GM21619 (cell line): ENCODE measurements around the gene PLCB4.

ENCODE experiments used
- ATAC-seq: cut with Tn5 transposase; IDR thresholded peaks from one replicate; pipeline ENCODE4 v1.9.1; 2021; ENCODE audit not compliant: unreplicated experiment

Gene PLCB4

DNA sequence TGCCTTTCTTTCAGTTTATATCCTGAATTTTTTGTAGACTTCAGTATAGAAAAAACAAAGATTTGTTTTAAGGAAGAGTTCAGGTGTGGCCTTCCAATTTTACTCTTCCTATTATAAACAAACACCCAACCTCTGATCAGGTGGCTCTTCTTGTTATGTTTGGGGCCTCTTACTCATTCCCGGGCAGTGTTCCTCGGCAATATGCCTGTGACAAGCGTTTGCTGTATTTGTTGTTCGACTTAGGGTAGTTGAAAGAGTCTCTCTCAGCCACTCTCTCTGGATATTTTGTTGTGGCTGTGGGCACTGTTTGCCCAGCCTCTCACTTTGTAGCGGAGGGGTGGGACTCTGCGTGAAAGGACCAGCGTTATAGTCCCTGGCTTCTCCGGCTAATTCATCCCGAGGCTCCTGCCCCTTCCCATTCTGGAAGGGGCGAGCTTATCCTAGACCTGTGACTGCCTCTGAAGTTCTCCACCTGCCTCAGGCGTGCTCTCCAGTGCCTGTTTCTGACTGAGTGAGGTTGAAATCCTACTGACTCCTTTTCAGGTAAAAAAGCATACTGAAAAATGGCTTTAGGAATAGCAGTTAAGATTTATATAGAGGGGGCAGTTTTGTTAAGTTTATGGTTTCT is 97.4 kb downstream of the PLCB4 start:
- no peak for ATAC-seq

DNA sequence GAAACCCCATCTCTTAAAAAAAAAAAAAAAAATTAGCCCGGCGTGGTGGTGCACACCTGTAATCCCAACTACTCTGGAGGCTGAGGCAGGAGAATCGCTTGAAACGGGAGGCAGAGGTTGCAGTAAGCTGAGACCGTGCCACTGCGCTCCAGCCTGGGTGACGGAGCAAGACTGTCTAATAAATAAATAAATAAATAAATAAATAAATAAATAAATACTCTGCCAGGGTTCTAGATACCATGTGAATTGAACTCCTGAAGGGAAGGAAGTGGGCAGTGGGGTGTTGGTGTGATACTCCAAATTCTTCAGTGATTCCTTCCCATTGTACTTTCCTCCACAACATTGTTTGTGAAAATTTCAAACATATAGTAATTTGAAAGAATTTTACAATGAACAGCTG is 100.5 kb downstream of the PLCB4 start:
- no peak for ATAC-seq

DNA sequence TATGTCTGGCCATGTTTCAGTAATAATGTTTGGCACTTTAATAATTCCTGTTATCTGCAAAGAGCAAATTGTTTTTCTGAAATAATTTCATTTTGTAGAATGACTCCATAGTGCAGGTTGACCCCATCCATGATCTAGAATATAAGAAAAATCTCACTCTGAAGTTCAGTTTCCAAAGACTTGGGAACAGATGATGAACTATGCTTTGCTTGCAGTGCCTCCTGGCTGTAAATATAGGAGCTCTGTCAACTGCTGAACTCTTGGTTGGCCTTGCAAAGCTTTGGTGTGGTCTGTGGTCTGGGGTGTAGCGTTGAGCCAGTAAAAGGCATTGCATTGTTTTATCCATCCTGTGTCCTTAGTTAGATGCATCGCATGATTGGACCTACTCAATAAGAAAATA is 104.0 kb downstream of the PLCB4 start:
- ATAC-seq, result no peak

DNA sequence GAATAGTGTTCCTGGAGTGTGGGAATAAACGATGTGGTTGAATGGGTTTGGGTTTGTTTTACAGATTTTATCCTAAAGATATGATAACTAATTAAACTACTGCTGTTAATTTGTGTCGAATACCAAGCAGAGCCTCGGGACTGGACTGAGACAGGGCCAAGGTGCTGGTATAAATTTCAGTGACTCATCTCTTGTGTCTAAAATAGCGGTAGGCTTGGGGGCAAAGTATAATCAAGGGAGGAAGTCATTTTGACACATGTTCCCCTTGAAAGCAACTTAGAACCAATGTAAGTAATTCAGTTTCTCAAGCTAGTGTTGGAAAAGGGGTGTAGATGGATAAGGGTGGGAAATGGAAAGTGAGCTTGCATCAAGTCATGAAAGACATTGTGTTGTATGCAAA is 108.4 kb downstream of the PLCB4 start:
- ATAC-seq, result no peak

DNA sequence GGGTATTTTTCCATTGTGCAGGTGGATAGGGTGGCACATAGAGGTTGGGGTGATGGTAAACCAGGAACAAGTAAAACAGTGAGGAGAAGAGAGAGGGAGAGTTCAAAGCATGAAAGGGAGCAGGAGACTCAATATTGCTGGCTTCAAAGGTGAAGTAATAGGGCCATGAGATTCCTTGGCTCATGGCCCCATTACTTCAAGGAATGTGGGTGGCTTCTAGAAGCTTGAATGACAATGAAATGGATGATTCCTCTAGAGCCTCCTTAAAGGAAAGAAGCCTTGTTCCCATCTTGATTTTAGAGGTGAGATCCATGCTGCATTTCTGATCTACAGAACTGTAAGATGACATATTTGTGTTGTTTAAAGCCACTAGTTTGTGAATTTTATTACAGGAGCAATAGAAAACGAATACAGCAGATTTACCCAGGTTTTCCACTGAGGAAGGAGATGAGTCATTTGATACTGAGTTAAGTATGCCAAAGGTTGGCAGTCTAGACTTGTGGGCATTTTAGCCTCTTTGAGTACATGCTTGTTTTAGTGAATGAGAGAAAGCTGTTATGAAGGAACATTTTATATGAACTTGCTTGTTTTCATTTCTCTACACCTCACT is 110.4 kb downstream of the PLCB4 start:
- no peak for ATAC-seq

DNA sequence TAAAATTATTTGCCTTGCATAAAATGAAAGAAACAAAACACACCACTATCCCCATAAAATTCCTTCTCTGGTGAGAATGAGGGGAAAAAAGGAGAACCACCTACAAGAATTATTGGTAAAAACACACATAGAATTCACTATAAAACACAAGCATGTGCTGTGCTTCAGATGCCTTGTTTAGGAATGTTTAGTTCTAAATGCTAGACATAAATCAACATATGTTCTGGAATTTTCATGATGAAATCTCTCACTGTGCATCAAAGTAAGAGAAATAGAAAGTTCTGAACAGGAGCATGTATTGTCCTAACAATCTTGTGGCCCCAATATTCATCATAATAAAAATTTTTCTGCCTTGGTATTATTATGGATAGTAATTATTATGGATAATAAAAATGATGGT is 111.0 kb downstream of the PLCB4 start:
- no peak for ATAC-seq

DNA sequence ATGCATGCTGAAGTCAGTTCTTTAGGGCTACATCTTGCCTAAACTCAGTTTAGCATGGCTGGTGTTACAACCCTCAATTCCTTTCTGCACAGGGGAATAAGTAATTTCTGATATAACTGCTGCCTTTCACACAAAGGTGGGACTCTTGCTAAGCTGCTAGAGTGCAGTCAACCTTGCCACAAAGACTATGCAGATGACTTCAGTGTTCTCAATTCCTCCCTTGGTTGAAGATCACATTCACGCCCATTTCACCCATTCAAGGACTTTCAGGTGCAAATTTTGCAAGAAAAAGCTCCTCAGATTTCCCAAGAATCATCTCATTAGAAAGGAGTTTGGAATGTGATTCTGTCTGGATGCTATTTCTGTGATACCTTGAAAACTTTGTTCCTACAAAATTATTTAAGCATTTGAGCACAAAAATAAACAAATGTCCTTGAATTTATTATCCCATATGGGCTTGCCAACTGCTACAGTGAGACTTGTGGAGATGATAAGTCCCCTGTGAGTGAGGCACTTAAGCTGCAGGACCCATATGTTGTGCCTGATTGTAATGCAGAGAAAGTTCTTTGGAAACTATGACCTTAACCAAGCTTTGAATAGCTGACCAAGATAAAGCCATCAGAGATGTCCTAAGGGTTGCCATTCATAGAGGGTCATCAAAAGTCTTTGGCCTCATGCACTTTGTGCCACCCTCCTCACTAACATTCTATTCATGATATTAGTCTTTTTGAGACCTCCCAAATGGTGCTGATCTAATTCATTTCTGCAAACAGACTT is 111.8 kb downstream of the PLCB4 start:
- no peak for ATAC-seq

DNA sequence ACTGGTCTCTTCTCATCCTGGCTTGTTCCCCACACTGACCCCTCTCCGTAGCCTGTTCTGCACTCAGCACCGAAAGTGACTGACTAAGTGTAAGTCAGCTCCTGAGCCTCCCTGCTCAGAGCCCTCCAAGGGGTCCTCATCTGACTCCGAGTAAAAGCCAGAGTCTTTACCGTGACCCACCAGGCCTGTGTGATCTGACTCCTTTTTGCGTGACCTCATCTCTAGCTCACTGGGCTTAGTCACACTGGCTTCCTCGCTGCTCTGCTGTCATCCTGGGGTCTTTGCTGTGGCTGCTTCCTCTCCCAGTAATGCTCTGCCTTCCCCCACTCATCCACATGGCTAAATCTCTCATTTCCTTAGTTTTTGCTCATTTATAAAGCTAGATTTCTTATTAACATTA is 116.6 kb downstream of the PLCB4 start:
- no peak for ATAC-seq

DNA sequence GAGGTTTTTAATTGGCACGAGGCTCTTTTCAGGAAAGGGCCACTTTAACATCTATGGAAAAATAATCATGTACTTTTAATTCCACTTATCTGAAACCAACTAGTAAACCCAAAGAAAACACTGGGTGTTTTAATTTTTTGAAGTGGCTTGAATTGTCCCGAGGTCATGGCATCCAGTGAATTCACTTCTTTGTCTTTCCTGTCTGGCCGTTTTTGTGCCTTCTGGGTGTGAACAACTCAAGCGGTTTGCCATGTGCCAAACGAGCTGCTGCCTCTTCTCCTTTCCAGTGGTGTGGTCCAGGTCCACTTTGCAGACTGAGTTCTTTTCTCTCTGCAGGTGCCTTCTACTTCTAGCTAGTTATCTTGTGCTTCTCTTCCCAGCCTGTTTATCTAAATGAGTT is 117.5 kb downstream of the PLCB4 start:
- no peak for ATAC-seq

DNA sequence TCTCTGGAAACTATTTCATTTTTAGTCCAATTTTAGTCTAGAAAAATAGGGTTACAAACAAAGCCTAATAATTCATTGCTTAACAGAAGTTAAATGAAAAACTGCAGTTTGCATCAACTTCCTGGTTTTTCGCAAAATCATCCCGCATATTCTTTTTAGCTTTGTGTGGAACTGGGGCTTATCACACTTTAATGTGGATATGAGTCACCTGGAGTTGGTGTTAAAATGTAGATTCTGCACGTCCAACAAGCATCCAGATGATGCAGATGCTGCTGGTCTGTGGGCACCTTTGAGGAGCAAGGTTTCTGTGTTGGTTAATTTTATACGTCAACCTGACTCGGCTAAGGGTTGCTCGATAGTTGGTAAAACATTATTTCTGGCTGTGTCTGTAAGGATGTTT is 126.1 kb downstream of the PLCB4 start:
- ATAC-seq, result no peak

DNA sequence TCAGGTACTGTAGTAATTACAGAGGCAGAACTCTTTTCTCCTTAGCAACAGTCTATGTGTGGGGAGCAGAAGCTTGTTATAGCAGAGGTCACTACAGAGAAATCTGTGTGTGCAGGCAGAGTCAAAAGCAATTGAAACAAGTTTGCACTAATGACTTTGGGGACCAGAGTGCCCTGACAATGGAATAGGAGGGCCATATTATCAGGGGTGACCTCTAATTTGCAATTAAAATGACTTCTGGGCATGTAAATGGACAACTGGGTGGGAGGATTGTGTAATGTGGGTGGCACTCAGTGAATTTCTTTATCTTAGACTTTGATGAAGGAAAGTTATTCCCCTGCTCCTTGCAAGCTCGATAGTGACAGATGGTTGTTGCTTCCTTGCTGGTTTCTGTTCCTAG is 127.2 kb downstream of the PLCB4 start:
- no peak for ATAC-seq

DNA sequence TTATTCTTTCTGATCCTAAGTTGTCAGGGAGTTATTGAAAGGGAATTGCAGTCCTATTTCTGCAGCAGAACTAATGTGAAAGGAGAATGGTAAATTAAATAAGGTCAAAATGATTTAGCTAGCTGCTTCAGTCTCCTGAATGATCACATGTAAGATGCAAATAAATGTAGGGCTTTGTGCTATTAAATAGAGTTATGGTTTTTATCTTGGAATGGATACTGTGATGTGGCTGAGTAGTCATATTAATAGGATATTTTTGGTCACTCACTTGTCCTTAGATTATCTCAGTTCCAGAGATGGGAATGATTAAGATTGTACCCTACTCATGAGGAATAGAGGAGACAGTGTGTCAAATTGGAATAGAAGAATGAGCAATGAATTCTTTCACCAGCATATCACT is 129.6 kb downstream of the PLCB4 start:
- ATAC-seq, result no peak

DNA sequence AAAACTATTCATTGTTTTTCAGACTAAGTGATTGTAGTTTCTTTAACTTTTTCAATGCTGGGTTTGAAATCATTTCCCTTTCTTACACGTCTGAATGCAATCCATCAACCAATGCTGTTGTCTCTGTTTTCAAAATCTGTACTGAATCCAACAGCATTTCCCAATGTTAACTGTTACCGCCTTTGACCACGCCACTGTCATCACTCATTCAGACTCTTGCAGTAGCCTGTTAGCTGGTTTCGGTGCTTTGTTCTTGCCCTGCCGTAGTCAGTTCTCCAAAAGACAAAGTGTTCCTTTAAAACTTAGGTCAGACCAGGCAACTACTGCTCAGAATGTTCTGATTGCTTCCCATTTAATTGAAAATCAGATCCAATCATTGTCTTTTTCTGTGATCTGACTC is 131.3 kb downstream of the PLCB4 start:
- ATAC-seq, result no peak

DNA sequence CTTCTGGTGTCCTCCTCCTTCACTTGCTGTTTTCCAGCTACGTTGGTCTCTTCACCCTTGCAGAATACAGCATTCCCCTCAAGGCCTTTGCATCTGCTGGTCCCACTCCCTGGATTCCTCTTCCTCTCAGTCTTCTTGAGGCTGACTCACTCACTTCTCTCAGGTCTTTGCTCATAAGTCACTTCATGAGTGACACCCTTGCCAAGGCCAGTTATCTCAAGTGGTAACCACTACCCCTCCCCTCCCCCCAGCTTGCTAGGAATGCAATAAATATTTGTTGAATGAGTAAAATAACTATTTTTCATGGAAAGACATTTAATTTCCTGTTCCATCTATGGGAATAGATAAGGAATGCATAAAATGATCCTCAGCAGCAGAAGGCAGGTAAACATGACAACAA is 131.7 kb downstream of the PLCB4 start:
- ATAC-seq, result no peak

DNA sequence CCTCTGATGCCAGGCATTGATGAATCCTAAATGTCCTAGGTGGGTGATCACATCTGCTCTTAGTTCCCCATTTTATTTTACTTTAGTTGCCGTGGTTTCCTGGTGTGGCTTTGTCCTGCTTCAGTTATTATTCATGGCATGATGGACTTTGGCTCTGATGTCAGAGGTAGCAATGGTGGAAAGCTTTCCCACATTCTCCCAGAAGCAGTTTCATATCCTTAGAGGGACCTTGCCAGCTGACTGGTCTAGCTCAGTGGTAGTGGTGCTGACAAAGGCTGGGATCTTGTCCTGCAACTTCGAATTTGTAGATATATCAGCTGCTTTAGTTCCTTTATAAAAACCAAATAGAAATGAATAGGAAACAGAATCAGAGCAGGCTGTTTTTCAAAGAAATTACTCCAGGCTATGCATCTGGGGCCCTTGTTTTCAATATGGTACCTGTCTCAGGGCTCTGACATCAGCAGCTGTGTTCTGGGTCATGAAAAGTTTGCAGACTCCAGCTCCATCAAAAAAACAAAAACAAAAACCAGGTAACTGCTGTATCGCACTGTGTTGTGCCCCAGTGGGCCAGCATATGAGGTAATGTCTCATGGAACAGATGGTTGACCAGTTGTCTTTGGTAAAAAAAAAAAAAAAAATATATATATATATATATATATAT is 133.7 kb downstream of the PLCB4 start:
- ATAC-seq, result no peak

DNA sequence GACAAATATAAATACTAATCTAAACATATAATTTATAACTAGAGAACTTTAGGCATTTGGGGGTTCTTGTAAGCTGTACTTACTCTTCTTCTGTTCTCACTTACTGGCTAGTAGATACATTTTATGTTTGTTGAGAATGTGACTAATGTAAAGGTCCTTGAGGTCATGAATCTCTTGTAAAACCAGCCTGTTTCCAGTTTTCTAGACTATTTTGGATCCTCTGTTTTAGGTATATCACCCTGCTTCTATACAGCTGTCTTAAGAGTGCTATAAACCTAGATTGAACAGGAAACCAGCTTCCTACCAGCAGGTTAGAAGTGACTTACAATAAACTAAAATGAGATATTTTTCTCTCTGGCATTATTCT is 134.2 kb downstream of the PLCB4 start:
- no peak for ATAC-seq

DNA sequence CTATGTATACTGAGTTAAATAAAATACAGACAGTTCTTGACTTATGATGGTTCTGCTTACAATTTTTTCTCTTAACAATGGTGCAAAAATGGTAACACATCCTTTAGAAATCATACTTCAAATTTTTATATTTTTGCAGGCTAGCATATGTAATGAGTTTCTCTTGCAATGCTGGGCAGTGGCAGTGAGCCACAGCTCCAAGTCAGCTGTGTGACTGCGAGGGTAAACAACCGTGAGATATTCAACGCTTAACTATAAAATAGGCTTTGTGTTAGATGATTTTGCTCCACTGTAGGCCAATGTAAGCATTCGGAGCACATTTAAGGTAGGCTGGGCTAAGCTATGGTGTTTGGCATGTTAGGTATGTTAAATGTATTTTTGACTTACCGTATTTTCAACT is 136.1 kb downstream of the PLCB4 start:
- no peak for ATAC-seq

DNA sequence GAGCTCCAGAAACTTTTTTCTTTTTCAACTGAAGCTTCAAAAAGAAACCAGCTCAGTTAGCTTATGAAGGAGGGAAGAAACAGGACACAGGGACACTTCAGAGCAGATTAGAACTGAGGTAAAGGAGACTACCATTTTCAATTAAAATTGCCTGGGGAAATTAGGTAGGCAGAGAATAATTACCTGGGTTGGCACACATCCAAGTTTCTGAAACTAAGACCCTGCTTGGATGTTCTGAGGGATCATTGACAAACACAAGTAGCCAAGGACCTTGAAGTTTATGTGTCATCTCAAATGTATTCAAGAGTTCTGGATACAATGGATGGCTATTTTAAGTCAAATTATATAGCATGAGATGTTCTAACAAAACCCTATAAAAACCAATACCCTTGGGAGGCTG is 137.6 kb downstream of the PLCB4 start:
- no peak for ATAC-seq

DNA sequence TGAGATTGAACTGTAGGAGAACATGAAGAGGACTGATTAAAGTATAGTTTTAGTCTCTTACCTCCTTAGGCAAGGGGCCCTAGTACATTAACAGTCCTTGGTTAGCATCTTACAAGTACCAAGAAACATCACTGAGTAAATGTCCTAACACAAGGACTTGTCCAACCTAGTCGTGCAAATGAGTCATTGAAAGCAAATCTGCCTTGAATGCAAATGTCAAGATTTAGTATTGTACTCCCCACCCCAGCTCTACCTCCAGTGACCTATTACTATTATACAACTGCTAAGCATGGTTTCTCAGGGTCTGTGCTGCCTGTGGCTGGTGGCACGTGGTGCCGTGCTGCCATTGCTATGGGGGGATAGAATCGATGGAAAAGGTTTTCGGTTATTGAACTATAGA is 138.4 kb downstream of the PLCB4 start:
- no peak for ATAC-seq

DNA sequence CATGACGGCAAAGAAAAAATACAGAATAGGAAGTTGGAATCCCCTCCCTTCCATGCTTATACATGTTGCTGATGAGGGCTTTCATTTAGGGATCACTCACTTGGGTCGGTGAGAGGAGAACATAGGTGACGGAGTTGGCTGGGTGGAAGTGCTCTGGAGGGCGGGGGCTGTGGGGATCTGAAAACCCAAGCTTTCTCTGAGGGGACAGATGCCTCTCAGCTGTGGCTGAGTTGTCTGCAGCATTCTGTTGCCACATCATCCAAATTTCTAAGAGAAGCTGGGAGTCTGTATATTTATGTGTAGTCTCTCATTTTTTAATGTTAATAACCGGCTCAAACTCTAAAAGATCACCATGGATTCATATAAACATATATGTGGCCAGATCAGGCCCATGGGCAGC is 141.5 kb downstream of the PLCB4 start:
- no peak for ATAC-seq

DNA sequence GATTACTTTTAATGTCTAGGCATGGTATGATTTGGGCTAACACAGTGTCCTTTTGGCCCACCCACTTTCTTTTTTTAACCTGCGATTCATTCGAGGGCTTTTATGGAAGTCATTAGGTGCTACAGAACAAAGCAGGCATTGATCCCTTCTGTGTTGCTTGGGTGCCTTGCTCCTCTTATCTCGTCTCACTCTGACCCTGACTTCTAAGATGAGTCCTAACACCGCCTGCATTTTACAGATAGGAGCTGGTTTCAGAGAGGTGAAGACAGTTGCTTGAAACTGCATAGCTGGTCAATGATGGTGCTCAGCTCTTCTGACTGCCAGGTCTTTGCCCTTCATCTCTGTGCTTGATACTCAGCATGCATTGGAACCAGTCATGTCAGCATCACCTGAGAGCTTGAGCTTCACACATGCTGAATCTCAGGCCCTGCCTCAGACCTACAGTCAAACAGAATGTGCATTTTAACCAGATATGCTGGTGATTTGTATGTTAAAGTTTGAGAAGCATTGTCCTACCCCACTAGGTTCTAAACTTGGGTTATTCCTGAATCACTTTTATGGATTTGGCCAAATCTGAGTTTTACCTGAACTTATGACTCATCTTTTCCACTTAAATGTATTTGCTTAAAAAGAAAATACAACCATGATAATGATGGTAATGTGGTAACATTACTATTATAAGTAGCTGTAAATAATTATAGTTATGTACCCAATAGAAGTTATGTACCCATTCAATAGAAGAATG is 142.3 kb downstream of the PLCB4 start:
- ATAC-seq, result no peak
